Left renal pelvis (tissue), 4 donors: ENCODE results near the gene UBE3D. TPM values are rescaled to one million over a fixed set of nuclear protein-coding genes. Genes with fewer than 3 reads are reported as not detected.
A peak's percentile ranks its signal among the peaks of the same experiment; 100 is the strongest.
"Not testable (repeated sequence)": the region's sequence is repeated elsewhere in the genome, so short reads cannot be mapped to it uniquely, and the experiment has no call there.

Experiments
- DNase-seq, 4 donors: peaks; one replicate each; pipeline ENCODE4 v3.0.0-alpha.2; 2013; ENCODE audit warnings: low read depth in 4 of 4, low spot score in 3 of 4
- polyA plus RNA-seq, 4 donors: library from polyadenylated mRNA; unstranded; fragments of 120-200 nt; gene quantifications; one replicate each; pipeline ENCODE4 v1.2.1, GENCODE V29; 2013; ENCODE audit not compliant: insufficient read length in 4 of 4

Gene UBE3D
- polyA plus RNA-seq, 4 donors = 4.5 to 10.2 (median 8.4) TPM

- no peak for DNase-seq
Observed at GRCh38 chr6:82979657-82980056, 86.0 kb downstream of the UBE3D start.

- no peak for DNase-seq
Observed at GRCh38 chr6:82978362-82978945, 87.2 kb downstream of the UBE3D start.

GRCh38 chr6:82976179-82976578 is 89.5 kb downstream of the UBE3D start:
- DNase-seq = no peak

GRCh38 chr6:82971877-82972460 is 93.7 kb downstream of the UBE3D start:
- no peak for DNase-seq

GRCh38 chr6:82970839-82971238 is 94.8 kb downstream of the UBE3D start:
- DNase-seq = no peak

- no peak for DNase-seq
Observed at GRCh38 chr6:82968708-82969107, 96.9 kb downstream of the UBE3D start.

- DNase-seq = no peak
Observed at GRCh38 chr6:82963191-82963925, 102.3 kb downstream of the UBE3D start.

GRCh38 chr6:82959385-82959941 is 106.2 kb downstream of the UBE3D start:
- no peak for DNase-seq

GRCh38 chr6:82958551-82958950 is 107.1 kb downstream of the UBE3D start:
- no peak for DNase-seq

- no peak for DNase-seq
Observed at GRCh38 chr6:82957868-82958245, 107.8 kb downstream of the UBE3D start.

- DNase-seq = peak; percentile 24 to 32 (median 28)
Observed at GRCh38 chr6:82957171-82957867, 108.3 kb downstream of the UBE3D start.

- no peak for DNase-seq
Observed at GRCh38 chr6:82955841-82956240, 109.8 kb downstream of the UBE3D start.

- DNase-seq = no peak
Observed at GRCh38 chr6:82954937-82955577, 110.6 kb downstream of the UBE3D start.

- DNase-seq = no peak
Observed at GRCh38 chr6:82954356-82954755, 111.3 kb downstream of the UBE3D start.

- no peak for DNase-seq
Observed at GRCh38 chr6:82953871-82954270, 111.8 kb downstream of the UBE3D start.

- no peak for DNase-seq
Observed at GRCh38 chr6:82951935-82952334, 113.7 kb downstream of the UBE3D start.

- no peak for DNase-seq
Observed at GRCh38 chr6:82951389-82951788, 114.3 kb downstream of the UBE3D start.

GRCh38 chr6:82930915-82931314 is 134.7 kb downstream of the UBE3D start:
- not testable (repeated sequence) for DNase-seq

- no peak for DNase-seq
Observed at GRCh38 chr6:82924799-82925535, 140.7 kb downstream of the UBE3D start.

GRCh38 chr6:82921258-82921657 is 144.4 kb downstream of the UBE3D start:
- DNase-seq = no peak
